Metanephros (tissue), 1 donor: ENCODE results near the gene ZBTB4. TPM values are rescaled to one million over a fixed set of nuclear protein-coding genes. Genes with fewer than 3 reads are reported as not detected.

Source experiments
- total RNA-seq: library from RNA; depleted of rRNA; stranded (reverse); fragments of >200 nt; gene quantifications from one replicate; pipeline ENCODE4 v1.2.3, GENCODE V29; 2014

The ZBTB4 gene, protein sequence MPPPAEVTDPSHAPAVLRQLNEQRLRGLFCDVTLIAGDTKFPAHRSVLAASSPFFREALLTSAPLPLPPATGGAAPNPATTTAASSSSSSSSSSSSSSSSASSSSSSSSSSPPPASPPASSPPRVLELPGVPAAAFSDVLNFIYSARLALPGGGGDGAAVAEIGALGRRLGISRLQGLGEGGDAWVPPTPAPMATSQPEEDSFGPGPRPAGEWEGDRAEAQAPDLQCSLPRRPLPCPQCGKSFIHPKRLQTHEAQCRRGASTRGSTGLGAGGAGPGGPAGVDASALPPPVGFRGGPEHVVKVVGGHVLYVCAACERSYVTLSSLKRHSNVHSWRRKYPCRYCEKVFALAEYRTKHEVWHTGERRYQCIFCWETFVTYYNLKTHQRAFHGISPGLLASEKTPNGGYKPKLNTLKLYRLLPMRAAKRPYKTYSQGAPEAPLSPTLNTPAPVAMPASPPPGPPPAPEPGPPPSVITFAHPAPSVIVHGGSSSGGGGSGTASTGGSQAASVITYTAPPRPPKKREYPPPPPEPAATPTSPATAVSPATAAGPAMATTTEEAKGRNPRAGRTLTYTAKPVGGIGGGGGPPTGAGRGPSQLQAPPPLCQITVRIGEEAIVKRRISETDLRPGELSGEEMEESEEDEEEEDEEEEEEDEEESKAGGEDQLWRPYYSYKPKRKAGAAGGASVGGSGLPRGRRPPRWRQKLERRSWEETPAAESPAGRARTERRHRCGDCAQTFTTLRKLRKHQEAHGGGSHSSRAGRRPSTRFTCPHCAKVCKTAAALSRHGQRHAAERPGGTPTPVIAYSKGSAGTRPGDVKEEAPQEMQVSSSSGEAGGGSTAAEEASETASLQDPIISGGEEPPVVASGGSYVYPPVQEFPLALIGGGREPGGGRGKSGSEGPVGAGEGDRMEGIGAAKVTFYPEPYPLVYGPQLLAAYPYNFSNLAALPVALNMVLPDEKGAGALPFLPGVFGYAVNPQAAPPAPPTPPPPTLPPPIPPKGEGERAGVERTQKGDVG
- 31.0 TPM for total RNA-seq

GRCh38 chr17:7479213-7480088 lies at the start of gene ZBTB4:
Gene ZBTB4, minus strand, starts transcription at chr17:7479631. Its CDS starts 12,830 bp downstream, at chr17:7466801.

DNA sequence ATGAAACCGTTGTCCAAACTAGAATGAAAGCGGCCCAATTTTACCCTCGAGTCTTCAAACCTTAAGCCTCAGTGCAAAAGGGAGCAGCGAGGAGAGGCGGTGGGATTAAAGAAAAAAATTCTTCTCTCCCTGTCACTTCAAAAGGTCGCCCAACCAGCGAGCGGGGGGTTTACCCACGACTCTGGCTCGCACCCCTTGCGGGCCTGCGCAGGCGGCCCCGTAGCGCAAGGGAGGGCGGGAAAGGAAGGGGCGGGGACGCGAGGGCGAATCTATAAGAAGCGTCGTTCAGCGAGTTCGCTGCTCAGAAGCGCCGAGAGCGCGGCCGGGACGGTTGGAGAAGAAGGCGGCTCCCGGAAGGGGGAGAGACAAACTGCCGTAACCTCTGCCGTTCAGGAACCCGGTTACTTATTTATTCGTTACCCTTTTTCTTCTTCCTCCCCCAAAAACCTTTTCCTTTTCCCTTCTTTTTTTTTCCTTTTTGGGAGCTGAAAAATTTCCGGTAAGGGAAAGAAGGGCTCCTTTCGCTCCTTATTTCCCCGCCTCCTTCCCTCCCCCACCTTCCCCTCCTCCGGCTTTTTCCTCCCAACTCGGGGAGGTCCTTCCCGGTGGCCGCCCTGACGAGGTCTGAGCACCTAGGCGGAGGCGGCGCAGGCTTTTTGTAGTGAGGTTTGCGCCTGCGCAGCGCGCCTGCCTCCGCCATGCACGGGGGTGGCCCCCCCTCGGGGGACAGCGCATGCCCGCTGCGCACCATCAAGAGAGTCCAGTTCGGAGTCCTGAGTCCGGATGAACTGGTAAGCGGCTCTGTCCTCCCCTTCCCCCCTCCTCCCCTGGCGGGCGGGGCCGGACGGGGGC lies 4.9 kb upstream of the ZBTB4 start, which contains the start of gene POLR2A:
POLR2A (plus strand) TSS at position 300 of the 852 bp plus-strand sequence.

GRCh38 chr17:7481275-7481674 lies 1.8 kb upstream of the ZBTB4 start, which contains the start of gene SLC35G6:
Gene SLC35G6, plus strand, starts transcription at chr17:7481446. Its CDS starts 71 bp downstream, at chr17:7481517.

DNA sequence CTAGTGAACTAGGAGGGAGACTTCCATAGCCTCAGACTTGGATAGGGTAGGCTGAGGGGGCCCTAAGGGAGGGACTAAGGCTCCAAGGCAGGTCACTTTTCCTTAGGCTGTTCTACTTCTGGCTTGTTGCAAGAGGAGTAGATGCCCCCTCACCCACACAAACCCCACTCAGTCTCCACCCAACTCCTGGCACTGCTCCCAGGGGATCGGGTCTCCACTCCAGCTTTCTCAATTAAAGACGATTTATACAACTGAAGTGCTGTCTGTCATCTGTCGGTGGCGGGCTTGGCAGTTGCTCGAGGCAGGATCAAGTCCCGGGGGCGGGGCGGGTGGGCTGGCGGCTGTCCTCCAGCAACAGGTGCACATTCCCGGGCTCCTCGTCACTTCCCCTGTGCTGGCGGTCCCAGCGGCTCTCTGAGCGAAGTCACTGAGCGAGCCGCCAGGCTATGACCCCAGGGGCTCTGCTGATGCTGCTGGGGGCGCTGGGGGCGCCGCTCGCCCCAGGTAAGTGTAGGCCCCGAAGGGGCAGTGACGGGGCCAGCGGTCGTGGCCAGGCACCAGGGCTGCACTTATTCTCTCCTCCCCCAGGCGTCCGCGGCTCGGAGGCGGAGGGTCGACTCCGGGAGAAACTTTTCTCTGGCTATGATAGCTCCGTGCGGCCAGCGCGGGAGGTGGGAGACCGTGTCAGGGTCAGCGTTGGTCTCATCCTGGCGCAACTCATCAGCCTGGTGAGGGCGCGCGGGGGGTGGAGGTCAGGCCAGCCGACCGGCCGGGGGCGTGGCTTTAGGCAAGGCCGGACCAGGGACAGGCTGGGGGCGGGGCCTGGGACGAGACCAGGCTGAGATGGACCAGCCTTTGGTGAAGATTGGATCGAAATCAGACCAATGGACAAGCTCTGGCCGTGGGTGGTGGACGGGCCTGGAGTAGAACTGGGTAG lies 34.5 kb downstream of the ZBTB4 start, which contains the start of gene CHRNB1:
CHRNB1 (plus strand) TSS at position 380 of the 937 bp plus-strand sequence; CDS start at position 447, 67 bp downstream.

GRCh38 chr17:7439462-7440112 lies 39.8 kb downstream of the ZBTB4 start, which contains the start of gene FGF11:
Gene FGF11, plus strand, starts transcription at chr17:7439512. Its CDS starts 109 bp downstream, at chr17:7439621.

DNA sequence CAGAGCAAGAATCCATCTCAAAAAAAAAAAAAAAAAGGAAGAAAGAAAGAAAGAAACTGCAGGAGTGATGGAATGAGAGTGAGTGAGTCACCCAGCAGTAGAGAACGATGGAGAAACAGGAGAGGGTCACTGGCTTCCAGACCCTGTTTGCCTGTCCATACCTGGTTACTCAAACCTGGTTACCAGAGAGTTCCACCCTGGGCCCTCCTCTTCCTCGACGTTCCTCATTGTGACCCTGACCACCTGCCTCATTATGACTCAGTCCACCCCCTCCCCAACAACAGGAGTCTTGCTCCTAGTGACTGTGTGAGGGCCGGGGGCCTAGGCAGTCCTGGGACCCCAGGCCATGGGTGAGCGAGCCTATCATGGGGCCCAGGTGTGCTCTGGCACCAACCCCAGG lies 50.9 kb downstream of the ZBTB4 start, which contains the start of gene SPEM3:
SPEM3 (plus strand) TSS at position 301 of the 400 bp plus-strand sequence; CDS start at position 347, 46 bp downstream.

GRCh38 chr17:7425316-7425715 lies 54.1 kb downstream of the ZBTB4 start, which contains the start of gene SPEM2:
Gene SPEM2, plus strand, starts transcription at chr17:7425616. Its CDS starts 73 bp downstream, at chr17:7425689.

GRCh38 chr17:7419819-7420610 lies 59.4 kb downstream of the ZBTB4 start, which contains the start of gene SPEM1:
Gene SPEM1, plus strand, starts transcription at chr17:7420324. Its CDS starts 61 bp downstream, at chr17:7420385.

Other genes starting within 250 kb of the ZBTB4 start
- 73.5 TPM for gene DVL2, start 245.1 kb downstream of the ZBTB4 start, total RNA-seq
- gene PHF23, start 240.2 kb downstream of the ZBTB4 start, total RNA-seq = 44.4 TPM
- gene GABARAP, start 237.2 kb downstream of the ZBTB4 start, total RNA-seq = 226 TPM
- 77.3 TPM for gene CTDNEP1, start 227.9 kb downstream of the ZBTB4 start, total RNA-seq
- 27.2 TPM for gene ELP5, start 227.4 kb downstream of the ZBTB4 start, total RNA-seq
- gene CLDN7, start 217.2 kb downstream of the ZBTB4 start, total RNA-seq = 65.5 TPM
- 19.6 TPM for gene SLC2A4, start 197.9 kb downstream of the ZBTB4 start, total RNA-seq
- 2.0 TPM for gene YBX2, start 185.0 kb downstream of the ZBTB4 start, total RNA-seq
- gene EIF5A, start 172.0 kb downstream of the ZBTB4 start, total RNA-seq = 179 TPM
- gene GPS2, start 164.3 kb downstream of the ZBTB4 start, total RNA-seq = 30.4 TPM
- gene NEURL4, start 150.3 kb downstream of the ZBTB4 start, total RNA-seq = 31.2 TPM
- gene ACAP1, start 143.1 kb downstream of the ZBTB4 start, total RNA-seq = 4.8 TPM
- 7.0 TPM for gene KCTD11, start 127.5 kb downstream of the ZBTB4 start, total RNA-seq
- not detected for gene TMEM95, start 124.5 kb downstream of the ZBTB4 start, total RNA-seq
- 5.5 TPM for gene TNK1, start 98.5 kb downstream of the ZBTB4 start, total RNA-seq
- gene PLSCR3, start 85.1 kb downstream of the ZBTB4 start, total RNA-seq = 23.1 TPM
- gene TMEM256, start 75.5 kb downstream of the ZBTB4 start, total RNA-seq = 109 TPM
- gene NLGN2, start 71.8 kb downstream of the ZBTB4 start, total RNA-seq = 21.3 TPM
- not detected for gene SPEM1, start 59.3 kb downstream of the ZBTB4 start, total RNA-seq
- not detected for gene SPEM2, start 54.0 kb downstream of the ZBTB4 start, total RNA-seq
- gene SPEM3, start 50.8 kb downstream of the ZBTB4 start, total RNA-seq = not detected
- 5.0 TPM for gene TMEM102, start 44.2 kb downstream of the ZBTB4 start, total RNA-seq
- gene FGF11, start 40.1 kb downstream of the ZBTB4 start, total RNA-seq = 4.8 TPM
- gene CHRNB1, start 34.6 kb downstream of the ZBTB4 start, total RNA-seq = 21.4 TPM
- gene SLC35G6, start 1.8 kb upstream of the ZBTB4 start, total RNA-seq = not detected
- 118 TPM for gene POLR2A, start 4.7 kb upstream of the ZBTB4 start, total RNA-seq
- gene TNFSF12, start 69.4 kb upstream of the ZBTB4 start, total RNA-seq = 11.6 TPM
- 10.2 TPM for gene TNFSF13, start 79.1 kb upstream of the ZBTB4 start, total RNA-seq
- 58.0 TPM for gene SENP3, start 82.3 kb upstream of the ZBTB4 start, total RNA-seq
- 16.2 TPM for gene CD68, start 100.0 kb upstream of the ZBTB4 start, total RNA-seq
- 49.6 TPM for gene MPDU1, start 104.2 kb upstream of the ZBTB4 start, total RNA-seq
- gene SOX15, start 110.5 kb upstream of the ZBTB4 start, total RNA-seq = 1.5 TPM
- gene FXR2, start 135.3 kb upstream of the ZBTB4 start, total RNA-seq = 30.3 TPM
- 56.3 TPM for gene SAT2, start 148.2 kb upstream of the ZBTB4 start, total RNA-seq
- 2.6 TPM for gene SHBG, start 150.5 kb upstream of the ZBTB4 start, total RNA-seq
- gene ATP1B2, start 171.3 kb upstream of the ZBTB4 start, total RNA-seq = 13.1 TPM
- gene TP53, start 207.9 kb upstream of the ZBTB4 start, total RNA-seq = 47.4 TPM
- 8.2 TPM for gene WRAP53, start 208.8 kb upstream of the ZBTB4 start, total RNA-seq
- gene EFNB3, start 225.6 kb upstream of the ZBTB4 start, total RNA-seq = 8.7 TPM
- gene DNAH2, start 238.1 kb upstream of the ZBTB4 start, total RNA-seq = 0.47 TPM